Measurements from ENCODE around the gene APOL5.

Gene APOL5

GRCh38 chr22:35740616-35741015, 22.9 kb downstream of the APOL5 start:
- intact Hi-C loops (cut with micrococcal nuclease), result no loop called here

DNA sequence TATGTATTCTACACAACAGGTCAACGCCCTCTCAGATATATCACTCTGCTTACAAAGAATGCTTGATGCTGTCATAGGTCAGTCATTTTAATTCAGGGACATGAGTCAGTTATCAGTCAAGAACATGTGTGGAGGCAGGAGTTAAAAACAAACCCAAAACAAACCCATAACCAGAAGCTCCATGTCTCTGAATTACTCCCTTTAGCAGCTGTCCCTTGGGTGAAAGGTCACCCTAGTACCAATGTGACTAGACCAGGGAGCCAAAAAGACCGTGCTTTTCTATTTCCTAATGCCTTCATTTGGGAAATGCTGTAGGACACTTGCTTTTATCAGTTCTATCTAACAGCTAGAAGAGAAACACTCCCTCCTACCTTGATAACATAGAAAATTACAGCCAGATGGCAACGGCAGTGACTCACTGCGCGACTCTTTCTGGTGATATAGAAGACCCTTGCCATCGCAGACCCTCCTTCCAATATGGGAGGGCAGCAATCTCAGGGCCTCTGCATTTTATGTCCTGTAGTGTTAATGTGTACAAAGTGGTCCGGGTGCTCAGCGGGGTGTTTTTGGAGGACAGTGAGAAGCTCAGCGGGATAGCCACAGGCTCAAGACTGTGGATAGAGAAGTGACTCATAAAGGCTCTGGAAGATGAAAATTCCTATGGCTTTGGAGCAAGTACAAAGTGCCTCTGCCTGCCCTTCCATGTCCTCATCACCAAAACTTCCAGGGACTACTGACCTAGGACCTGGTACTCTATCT, 24.8 kb downstream of the APOL5 start:
- Mint-ChIP-seq H3K36me3 (ENCODE audit: low read depth) (no peaks in the 10 kb centered on the region), H3K27ac (no peak overlapping the region), H3K27me3 (no peaks in the 10 kb centered on the region), H3K4me1 (ENCODE audit: low read depth) (no peaks in the 10 kb centered on the region), H3K9me3 (no peaks in the 10 kb centered on the region), H3K4me3 (no peak overlapping the region)
- intact Hi-C loops (cut with micrococcal nuclease), result no loop called here

More at GRCh38 chr22:35740616-35741015, 22.9 kb downstream of the APOL5 start:
- no peak overlapping the region for H3K4me3 Mint-ChIP-seq
- no peaks in the 10 kb centered on the region for H3K36me3 Mint-ChIP-seq (ENCODE audit: low read depth)
- no peaks in the 10 kb centered on the region for H3K9me3 Mint-ChIP-seq
- no peaks in the 10 kb centered on the region for H3K4me1 Mint-ChIP-seq (ENCODE audit: low read depth)
- no peak overlapping the region for H3K27ac Mint-ChIP-seq
- H3K27me3 Mint-ChIP-seq, result no peaks in the 10 kb centered on the region

- Mint-ChIP-seq H3K4me1 (ENCODE audit: low read depth) (no peaks in the 10 kb centered on the region), H3K36me3 (ENCODE audit: low read depth) (no peaks in the 10 kb centered on the region), H3K27ac (no peak overlapping the region), H3K4me3 (no peak overlapping the region), H3K27me3 (no peaks in the 10 kb centered on the region), H3K9me3 (no peaks in the 10 kb centered on the region)
- intact Hi-C loops (cut with micrococcal nuclease), result no loop called here
Measured at GRCh38 chr22:35743326-35743860, 25.7 kb downstream of the APOL5 start.

DNA sequence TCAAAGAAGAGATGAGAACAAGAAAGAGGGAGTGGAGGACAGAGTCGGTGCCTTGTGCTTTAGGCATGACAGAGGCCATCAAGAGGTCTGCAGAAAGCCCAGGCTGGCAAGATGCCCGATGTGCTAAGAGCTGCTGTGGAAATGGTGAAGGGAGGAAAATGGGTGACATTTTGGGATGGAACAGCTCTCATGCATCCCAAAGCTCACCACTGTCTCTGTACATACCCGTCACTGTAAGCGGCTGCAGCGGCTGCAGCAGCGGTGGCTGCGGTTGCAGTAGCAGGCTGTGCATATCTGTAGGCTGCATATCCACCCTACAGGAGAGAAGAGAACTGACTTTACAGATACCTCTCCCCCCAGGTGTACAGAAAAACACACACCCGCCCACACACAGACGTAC, 28.6 kb downstream of the APOL5 start:
- Mint-ChIP-seq H3K36me3 (ENCODE audit: low read depth) (no peaks in the 10 kb centered on the region), H3K4me1 (ENCODE audit: low read depth) (no peaks in the 10 kb centered on the region), H3K4me3 (no peak overlapping the region), H3K27me3 (no peaks in the 10 kb centered on the region), H3K27ac (no peak overlapping the region), H3K9me3 (no peaks in the 10 kb centered on the region)
- intact Hi-C loops (cut with micrococcal nuclease), result no loop called here

- no peaks in the 10 kb centered on the region for H3K9me3 Mint-ChIP-seq
- H3K27me3 Mint-ChIP-seq, result no peaks in the 10 kb centered on the region
- H3K36me3 Mint-ChIP-seq (ENCODE audit: low read depth), result no peaks in the 10 kb centered on the region
- H3K4me3 Mint-ChIP-seq, result no peak overlapping the region
- intact Hi-C loops (cut with micrococcal nuclease), result no loop called here
- H3K27ac Mint-ChIP-seq, result no peak overlapping the region
- peaks cover under 1% of the 10 kb centered on the region for H3K4me1 Mint-ChIP-seq (ENCODE audit: low read depth)
Measured at GRCh38 chr22:35746946-35747703, 29.5 kb downstream of the APOL5 start.

GRCh38 chr22:35749808-35750207, 32.1 kb downstream of the APOL5 start:
- intact Hi-C loops (cut with micrococcal nuclease), result no loop called here
- no peak overlapping the region for H3K4me3 Mint-ChIP-seq
- no peaks in the 10 kb centered on the region for H3K36me3 Mint-ChIP-seq (ENCODE audit: low read depth)
- H3K27ac Mint-ChIP-seq, result no peak overlapping the region
- peaks cover 6% of the 10 kb centered on the region for H3K4me1 Mint-ChIP-seq (ENCODE audit: low read depth)
- H3K27me3 Mint-ChIP-seq, result no peaks in the 10 kb centered on the region
- H3K9me3 Mint-ChIP-seq, result no peaks in the 10 kb centered on the region

DNA sequence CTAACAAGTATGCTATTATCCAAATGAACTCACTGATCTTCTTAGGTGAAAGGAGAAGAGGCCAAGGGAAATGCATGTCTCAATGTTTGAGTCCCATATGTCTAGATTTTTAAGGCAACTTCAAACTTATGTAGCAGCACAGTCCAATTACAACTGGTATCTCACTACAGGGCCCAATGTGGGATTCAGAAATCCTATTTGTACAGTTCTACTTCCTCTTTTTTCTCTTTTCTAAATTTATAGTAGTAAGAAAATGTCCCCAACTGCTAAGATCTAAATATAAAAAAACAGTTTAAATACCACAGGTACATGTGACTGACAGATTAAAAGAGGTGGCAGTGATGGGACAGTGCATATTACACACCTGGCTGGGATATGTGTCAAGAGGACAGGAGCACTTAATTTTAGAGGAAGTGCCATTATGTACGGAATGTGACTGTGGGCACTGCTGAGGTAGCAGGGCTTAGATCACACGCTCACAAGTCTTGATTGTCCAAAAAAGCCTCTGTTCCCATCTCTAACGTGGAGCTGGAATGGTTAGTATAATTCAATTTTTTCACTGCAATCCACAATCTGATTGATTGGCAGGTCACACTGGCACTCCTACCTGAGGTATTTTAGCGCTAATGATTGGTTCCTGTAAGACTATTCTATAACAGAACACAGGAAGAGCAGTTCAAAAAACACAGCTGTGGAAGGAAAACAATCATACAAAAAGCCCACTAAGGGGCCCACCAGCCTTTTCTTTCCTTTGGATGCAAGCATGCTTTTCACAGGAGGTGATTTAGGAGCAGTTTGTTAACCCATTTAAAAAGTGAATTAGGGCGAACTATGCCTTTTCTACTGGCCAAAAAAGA, 34.6 kb downstream of the APOL5 start:
- Mint-ChIP-seq H3K27me3 (no peaks in the 10 kb centered on the region), H3K27ac (no peak overlapping the region), H3K36me3 (ENCODE audit: low read depth) (no peaks in the 10 kb centered on the region), H3K4me3 (no peak overlapping the region), H3K4me1 (ENCODE audit: low read depth) (peaks cover 6% of the 10 kb centered on the region), H3K9me3 (no peaks in the 10 kb centered on the region)
- intact Hi-C loops (cut with micrococcal nuclease), result no loop called here

DNA sequence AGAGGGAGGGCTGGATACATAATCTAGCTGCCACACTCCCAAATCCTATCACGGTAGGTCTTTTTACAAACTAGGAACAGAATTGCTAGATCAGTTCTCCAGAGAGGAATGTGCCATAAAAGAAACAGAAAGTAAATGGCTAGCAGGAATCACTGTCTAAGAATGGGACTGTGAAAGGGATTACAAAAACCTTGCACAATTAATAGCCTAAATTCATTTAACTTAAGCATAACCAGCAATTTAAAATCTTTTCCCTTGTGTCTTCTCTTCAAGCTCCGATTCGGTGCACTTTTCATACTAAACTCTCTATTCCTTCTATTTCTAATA, 35.2 kb downstream of the APOL5 start:
- H3K4me1 Mint-ChIP-seq (ENCODE audit: low read depth), result peaks cover 6% of the 10 kb centered on the region
- H3K27ac Mint-ChIP-seq, result no peak overlapping the region
- intact Hi-C loops (cut with micrococcal nuclease), result no loop called here
- H3K27me3 Mint-ChIP-seq, result no peaks in the 10 kb centered on the region
- no peaks in the 10 kb centered on the region for H3K9me3 Mint-ChIP-seq
- no peak overlapping the region for H3K4me3 Mint-ChIP-seq
- no peaks in the 10 kb centered on the region for H3K36me3 Mint-ChIP-seq (ENCODE audit: low read depth)

GRCh38 chr22:35754761-35755160, 37.1 kb downstream of the APOL5 start:
- Mint-ChIP-seq H3K27me3 (no peaks in the 10 kb centered on the region), H3K9me3 (no peaks in the 10 kb centered on the region), H3K4me1 (ENCODE audit: low read depth) (peaks cover 6% of the 10 kb centered on the region), H3K4me3 (no peak overlapping the region), H3K27ac (no peak overlapping the region), H3K36me3 (ENCODE audit: low read depth) (no peaks in the 10 kb centered on the region)
- intact Hi-C loops (cut with micrococcal nuclease), result no loop called here

DNA sequence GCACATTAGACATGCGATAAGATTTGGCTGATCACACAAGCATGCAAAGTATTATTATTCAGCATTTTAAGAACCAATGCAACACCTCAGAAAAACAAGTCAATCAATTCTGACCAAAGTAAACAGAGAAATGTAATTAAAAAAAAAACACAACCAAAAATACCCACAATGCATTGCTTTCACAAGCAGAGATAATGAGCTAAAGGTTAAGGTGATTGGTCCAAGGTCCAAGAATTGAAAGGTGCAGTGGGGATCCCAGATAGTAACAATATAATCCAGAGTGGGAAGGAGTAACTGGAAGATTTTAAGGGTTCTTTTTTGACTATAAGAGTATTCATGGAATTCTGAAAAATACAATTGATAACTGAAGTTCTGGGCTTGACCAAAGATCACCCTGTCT, 39.0 kb downstream of the APOL5 start:
- intact Hi-C loops (cut with micrococcal nuclease), result no loop called here
- Mint-ChIP-seq H3K4me1 (ENCODE audit: low read depth) (peaks cover 6% of the 10 kb centered on the region), H3K27me3 (no peaks in the 10 kb centered on the region), H3K9me3 (no peaks in the 10 kb centered on the region), H3K36me3 (ENCODE audit: low read depth) (no peaks in the 10 kb centered on the region), H3K27ac (no peak overlapping the region), H3K4me3 (no peak overlapping the region)

DNA sequence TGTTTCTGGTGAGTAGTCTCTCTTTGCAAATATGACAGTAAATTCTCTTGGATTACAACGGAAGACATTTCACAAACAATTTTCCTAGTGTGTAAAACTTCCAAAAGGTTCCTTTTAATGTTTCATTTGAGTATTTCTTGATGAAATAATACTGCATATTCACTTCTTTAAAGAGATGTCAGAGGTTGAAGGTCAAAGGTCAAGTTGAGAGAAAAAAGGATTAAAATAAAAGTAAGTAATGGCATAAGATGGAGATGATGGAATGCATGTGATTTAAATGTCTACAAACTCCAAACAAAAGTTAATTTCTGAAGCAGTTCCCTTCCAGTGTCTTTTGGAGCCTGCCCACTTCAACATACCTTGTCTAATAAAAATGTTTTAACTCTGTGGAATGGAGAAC, 40.7 kb downstream of the APOL5 start:
- no peaks in the 10 kb centered on the region for H3K27me3 Mint-ChIP-seq
- no peak overlapping the region for H3K4me3 Mint-ChIP-seq
- no peaks in the 10 kb centered on the region for H3K9me3 Mint-ChIP-seq
- H3K4me1 Mint-ChIP-seq (ENCODE audit: low read depth), result no peaks in the 10 kb centered on the region
- H3K27ac Mint-ChIP-seq, result no peak overlapping the region
- H3K36me3 Mint-ChIP-seq (ENCODE audit: low read depth), result no peaks in the 10 kb centered on the region
- intact Hi-C loops (cut with micrococcal nuclease), result no loop called here

GRCh38 chr22:35761037-35761436, 43.4 kb downstream of the APOL5 start:
- H3K4me1 Mint-ChIP-seq (ENCODE audit: low read depth), result no peaks in the 10 kb centered on the region
- H3K9me3 Mint-ChIP-seq, result no peaks in the 10 kb centered on the region
- no peaks in the 10 kb centered on the region for H3K36me3 Mint-ChIP-seq (ENCODE audit: low read depth)
- H3K27ac Mint-ChIP-seq, result no peak overlapping the region
- intact Hi-C loops (cut with micrococcal nuclease), result no loop called here
- H3K27me3 Mint-ChIP-seq, result no peaks in the 10 kb centered on the region
- H3K4me3 Mint-ChIP-seq, result no peak overlapping the region

- H3K4me1 Mint-ChIP-seq (ENCODE audit: low read depth), result peaks cover 6% of the 10 kb centered on the region
- peaks cover 5% of the 10 kb centered on the region for H3K27me3 Mint-ChIP-seq
- intact Hi-C loops (cut with micrococcal nuclease), result no loop called here
- no peaks in the 10 kb centered on the region for H3K36me3 Mint-ChIP-seq (ENCODE audit: low read depth)
- H3K27ac Mint-ChIP-seq, result no peak overlapping the region
- no peak overlapping the region for H3K4me3 Mint-ChIP-seq
- H3K9me3 Mint-ChIP-seq, result no peaks in the 10 kb centered on the region
Measured at GRCh38 chr22:35766654-35767580, 49.2 kb downstream of the APOL5 start.

All from dendritic cell treated with granulocyte-macrophage colony-stimulating factor and Interleukin-4, amounts not matched to agents 40 ng/mL and 50 ng/mL, for 4 days (primary cell).